ENCODE measurements around the gene CADM1. TPM values are rescaled to one million over a fixed set of nuclear protein-coding genes. Genes with fewer than 3 reads are reported as not detected.

The CADM1 gene
- total and polyA plus RNA-seq, 2 experiments from 2014 or later, result 16.5 to 18.0 TPM

GRCh38 chr11:115349335-115350017 lies 154.7 kb downstream of the CADM1 start:
- Histone ChIP-seq H3K27ac (ENCODE audit: low read depth) (no peak overlapping the region), H3K36me3 (ENCODE audit: insufficient read depth) (no peaks in the 10 kb centered on the region), H4K20me1 (replicated peaks; ENCODE audit: insufficient read depth) (no peaks in the 10 kb centered on the region), H3K79me2 (replicated peaks; ENCODE audit: insufficient read depth) (no peaks in the 10 kb centered on the region), H3K4me1 (ENCODE audit: insufficient read depth) (no peaks in the 10 kb centered on the region), H3K9me2 (ENCODE audit: insufficient read depth) (no peaks in the 10 kb centered on the region), H3K4me2 (no peak overlapping the region), H2AFZ (no peak overlapping the region), H3K4me3 (no peak overlapping the region), H3F3A (replicated peaks; ENCODE audit: low read depth) (no peaks in the 10 kb centered on the region), H3K27me3 (ENCODE audit: insufficient read depth) (no peaks in the 10 kb centered on the region)
- no peaks in the 10 kb centered on the region for H3K4me1 Mint-ChIP-seq
- no peaks in the 10 kb centered on the region for H3K9me3 Mint-ChIP-seq
- TF ChIP-seq, protein P1, sequence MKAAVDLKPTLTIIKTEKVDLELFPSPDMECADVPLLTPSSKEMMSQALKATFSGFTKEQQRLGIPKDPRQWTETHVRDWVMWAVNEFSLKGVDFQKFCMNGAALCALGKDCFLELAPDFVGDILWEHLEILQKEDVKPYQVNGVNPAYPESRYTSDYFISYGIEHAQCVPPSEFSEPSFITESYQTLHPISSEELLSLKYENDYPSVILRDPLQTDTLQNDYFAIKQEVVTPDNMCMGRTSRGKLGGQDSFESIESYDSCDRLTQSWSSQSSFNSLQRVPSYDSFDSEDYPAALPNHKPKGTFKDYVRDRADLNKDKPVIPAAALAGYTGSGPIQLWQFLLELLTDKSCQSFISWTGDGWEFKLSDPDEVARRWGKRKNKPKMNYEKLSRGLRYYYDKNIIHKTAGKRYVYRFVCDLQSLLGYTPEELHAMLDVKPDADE (IDR thresholded peaks at IDR 0.05), result no peak
- no peak for TF ChIP-seq ZNF331 (CRISPR knock-in tag; IDR thresholded peaks at IDR 0.05; ENCODE audit: low read depth)
- no peak for TF ChIP-seq CREB1 (CRISPR knock-in tag; IDR thresholded peaks at IDR 0.05; ENCODE audit: low read depth)
- TF ChIP-seq JUNB (IDR thresholded peaks at IDR 0.05; ENCODE audit: unreplicated experiment), result no peak
- no peak for TF ChIP-seq ZNF114 (CRISPR knock-in tag; IDR thresholded peaks at IDR 0.05)
- TF ChIP-seq STAT1 (IDR thresholded peaks at IDR 0.05; ENCODE audit: unreplicated experiment), result no peak
- TF ChIP-seq EZH2 (IDR thresholded peaks at IDR 0.05; ENCODE audit: low read depth, unreplicated experiment), result no peak
- TF ChIP-seq, protein P2, sequence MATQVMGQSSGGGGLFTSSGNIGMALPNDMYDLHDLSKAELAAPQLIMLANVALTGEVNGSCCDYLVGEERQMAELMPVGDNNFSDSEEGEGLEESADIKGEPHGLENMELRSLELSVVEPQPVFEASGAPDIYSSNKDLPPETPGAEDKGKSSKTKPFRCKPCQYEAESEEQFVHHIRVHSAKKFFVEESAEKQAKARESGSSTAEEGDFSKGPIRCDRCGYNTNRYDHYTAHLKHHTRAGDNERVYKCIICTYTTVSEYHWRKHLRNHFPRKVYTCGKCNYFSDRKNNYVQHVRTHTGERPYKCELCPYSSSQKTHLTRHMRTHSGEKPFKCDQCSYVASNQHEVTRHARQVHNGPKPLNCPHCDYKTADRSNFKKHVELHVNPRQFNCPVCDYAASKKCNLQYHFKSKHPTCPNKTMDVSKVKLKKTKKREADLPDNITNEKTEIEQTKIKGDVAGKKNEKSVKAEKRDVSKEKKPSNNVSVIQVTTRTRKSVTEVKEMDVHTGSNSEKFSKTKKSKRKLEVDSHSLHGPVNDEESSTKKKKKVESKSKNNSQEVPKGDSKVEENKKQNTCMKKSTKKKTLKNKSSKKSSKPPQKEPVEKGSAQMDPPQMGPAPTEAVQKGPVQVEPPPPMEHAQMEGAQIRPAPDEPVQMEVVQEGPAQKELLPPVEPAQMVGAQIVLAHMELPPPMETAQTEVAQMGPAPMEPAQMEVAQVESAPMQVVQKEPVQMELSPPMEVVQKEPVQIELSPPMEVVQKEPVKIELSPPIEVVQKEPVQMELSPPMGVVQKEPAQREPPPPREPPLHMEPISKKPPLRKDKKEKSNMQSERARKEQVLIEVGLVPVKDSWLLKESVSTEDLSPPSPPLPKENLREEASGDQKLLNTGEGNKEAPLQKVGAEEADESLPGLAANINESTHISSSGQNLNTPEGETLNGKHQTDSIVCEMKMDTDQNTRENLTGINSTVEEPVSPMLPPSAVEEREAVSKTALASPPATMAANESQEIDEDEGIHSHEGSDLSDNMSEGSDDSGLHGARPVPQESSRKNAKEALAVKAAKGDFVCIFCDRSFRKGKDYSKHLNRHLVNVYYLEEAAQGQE (IDR thresholded peaks at IDR 0.05; ENCODE audit: unreplicated experiment), result no peak
- no peak for TF ChIP-seq NANOG (IDR thresholded peaks at IDR 0.05; ENCODE audit: borderline replicate concordance)
- TF ChIP-seq POLR2AphosphoS5 (IDR thresholded peaks at IDR 0.05; ENCODE audit: low read depth), result no peak
- TF ChIP-seq, protein P3, sequence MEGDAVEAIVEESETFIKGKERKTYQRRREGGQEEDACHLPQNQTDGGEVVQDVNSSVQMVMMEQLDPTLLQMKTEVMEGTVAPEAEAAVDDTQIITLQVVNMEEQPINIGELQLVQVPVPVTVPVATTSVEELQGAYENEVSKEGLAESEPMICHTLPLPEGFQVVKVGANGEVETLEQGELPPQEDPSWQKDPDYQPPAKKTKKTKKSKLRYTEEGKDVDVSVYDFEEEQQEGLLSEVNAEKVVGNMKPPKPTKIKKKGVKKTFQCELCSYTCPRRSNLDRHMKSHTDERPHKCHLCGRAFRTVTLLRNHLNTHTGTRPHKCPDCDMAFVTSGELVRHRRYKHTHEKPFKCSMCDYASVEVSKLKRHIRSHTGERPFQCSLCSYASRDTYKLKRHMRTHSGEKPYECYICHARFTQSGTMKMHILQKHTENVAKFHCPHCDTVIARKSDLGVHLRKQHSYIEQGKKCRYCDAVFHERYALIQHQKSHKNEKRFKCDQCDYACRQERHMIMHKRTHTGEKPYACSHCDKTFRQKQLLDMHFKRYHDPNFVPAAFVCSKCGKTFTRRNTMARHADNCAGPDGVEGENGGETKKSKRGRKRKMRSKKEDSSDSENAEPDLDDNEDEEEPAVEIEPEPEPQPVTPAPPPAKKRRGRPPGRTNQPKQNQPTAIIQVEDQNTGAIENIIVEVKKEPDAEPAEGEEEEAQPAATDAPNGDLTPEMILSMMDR (conservative IDR thresholded peaks at IDR 0.05; ENCODE audit: low read depth in 2 of 2), result no peak
- DNase-seq (ENCODE audit: low spot score) (no peak), ATAC-seq (no peak)
- H3K27me3 Mint-ChIP-seq (ENCODE audit: insufficient read depth, low read depth, poor library complexity), result no peaks in the 10 kb centered on the region
- H3K36me3 Mint-ChIP-seq (ENCODE audit: low read depth), result no peaks in the 10 kb centered on the region
- no peak overlapping the region for H3K4me3 Mint-ChIP-seq
- no peak overlapping the region for H3K27ac Mint-ChIP-seq
